HG02610 (cell line): ENCODE data around the gene IGSF5.

Experiments used
- ATAC-seq: cut with Tn5 transposase; IDR thresholded peaks from one replicate; pipeline ENCODE4 v1.9.1; 2021; ENCODE audit warnings: mild to moderate bottlenecking, moderate library complexity; ENCODE audit not compliant: unreplicated experiment

IGSF5 gene

GRCh38 chr21:39812983-39813382 is 68.0 kb downstream of the IGSF5 start:
- no peak for ATAC-seq

DNA sequence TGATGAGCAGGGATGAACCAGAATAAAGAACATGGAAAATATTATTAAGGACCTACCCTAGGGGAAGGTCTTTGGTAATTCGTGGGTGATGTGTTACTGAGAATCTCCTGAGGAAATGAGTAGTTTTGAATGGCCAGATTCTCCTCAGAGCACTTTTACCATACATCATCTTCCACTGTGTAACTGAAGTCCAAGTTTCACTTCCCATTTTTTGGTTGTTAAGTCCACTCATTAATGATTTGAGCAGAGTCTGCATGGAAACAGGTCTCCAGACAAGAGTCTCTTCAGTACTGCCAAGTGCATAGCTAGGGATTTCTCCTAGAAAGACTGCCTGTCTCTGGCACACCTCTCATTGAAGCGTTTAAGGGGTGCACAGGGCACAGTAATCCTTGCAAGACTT is 73.6 kb downstream of the IGSF5 start:
- no peak for ATAC-seq

DNA sequence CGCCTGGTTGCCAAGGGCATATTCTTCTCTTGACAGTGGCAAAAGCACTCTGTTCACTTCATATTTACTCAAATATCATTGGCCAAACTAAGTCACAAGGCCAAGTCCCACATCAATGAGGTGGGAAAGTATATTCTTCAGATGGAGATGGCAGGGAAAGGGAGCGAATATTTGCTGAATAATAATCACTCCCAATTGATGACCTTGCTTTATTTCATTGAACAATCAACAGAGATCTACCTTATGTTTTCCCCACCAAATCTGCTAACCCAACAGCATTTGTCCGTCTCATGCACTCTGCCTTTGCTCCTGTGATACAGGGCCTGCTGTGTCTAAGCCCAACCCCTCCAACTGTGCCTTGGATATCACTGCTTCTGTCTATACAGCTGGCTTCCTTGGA is 77.1 kb downstream of the IGSF5 start:
- no peak for ATAC-seq

- ATAC-seq, result no peak
Observed at GRCh38 chr21:39825250-39825649, 80.3 kb downstream of the IGSF5 start.

DNA sequence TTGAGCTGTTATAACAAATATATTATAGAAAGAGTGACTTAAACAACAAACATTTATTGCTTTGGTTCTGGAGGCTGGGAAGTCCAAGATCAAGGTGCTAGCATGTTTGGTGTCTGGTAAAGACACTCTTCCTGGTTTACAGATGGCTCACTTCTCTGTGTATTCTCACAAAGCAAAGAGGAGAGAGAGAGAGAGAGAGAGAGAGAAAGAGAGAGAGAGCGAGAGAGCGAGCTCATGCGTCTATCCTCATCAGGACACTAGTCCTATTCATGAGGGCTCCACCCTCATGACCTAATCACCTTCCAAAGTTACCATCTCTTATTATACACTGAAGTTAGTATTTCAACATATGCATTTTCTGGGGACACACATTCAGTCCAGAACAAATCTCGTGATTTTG is 89.6 kb downstream of the IGSF5 start:
- ATAC-seq, result no peak

DNA sequence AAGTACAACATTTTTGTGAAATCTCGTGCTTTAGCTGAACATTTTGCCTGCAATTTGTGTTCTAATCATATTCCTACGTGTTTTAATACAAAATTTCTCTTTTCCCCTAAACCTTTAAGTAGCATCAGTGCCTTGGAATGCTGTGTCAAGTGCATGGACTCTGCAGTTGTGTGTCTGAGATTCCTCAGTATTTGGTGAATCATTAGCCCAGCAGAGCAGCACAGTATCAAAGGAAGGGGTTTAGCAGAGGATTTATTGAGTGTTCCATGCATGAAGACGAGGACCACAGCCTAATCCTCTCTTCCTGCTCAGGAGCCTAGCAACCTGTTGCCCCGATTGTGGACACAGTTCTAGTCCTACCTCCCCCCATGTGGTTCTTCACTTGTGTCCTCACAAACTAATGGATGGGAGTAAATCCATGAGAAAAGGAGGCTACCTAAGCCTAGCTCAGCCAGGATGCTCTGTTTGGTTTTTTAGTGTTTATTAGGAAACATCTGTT is 92.9 kb downstream of the IGSF5 start:
- no peak for ATAC-seq

DNA sequence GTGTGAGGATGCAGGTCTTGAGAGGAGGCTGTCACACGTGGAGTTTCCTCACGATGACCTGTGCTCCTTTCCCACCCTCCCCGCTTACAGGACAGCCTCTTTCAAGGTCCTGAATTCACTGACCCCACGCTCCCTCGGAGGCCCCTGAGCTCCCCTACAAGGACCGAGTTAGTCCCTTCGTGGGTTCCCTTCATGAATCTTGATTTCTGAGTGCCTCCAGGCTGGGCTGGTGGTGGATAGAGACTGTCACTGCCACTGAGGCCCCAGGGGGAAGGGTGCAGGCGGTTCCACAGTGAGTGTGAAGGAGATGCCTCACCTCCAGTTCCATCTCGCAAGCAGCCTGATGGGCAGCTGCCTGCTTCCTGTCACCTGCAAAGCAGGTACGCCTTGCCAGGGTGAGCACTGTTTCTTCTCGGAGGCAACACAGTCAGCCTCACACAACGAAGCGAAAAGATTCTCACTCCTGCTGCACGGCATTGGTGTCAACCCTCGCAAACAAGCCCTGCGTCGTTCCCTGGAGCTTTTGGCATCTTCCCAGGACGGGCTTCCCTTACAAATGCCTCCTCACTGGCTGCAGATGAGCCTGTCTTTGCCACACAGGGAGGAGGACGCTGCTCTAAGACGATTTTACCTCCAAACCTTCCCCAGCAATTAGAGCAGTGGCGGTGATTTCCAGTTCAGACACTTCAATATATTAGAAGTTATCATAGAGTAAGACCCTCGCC is 95.6 kb downstream of the IGSF5 start:
- ATAC-seq, result no peak

GRCh38 chr21:39842741-39843459 is 97.9 kb downstream of the IGSF5 start:
- ATAC-seq, result no peak

- ATAC-seq, result no peak
Observed at GRCh38 chr21:39843483-39843882, 98.5 kb downstream of the IGSF5 start.

DNA sequence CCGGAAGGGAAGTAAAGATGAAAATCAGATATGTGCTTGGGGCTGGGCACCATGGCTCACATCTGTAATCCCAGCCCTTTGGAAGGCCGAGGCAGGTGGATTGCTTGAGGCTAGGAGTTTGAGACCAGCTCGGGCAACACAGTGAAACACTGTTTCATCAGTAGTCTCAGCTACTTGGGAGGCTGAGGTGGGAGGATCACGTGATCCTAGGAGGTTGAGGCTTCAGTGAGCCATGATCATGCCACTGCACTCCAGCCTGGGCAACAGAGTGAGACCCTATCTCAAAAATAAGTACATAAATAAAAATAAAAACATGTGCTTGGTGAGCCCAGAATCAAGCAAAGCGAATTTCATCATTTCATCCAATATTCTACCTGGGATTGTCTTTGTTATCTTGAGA is 98.9 kb downstream of the IGSF5 start:
- ATAC-seq, result no peak

- no peak for ATAC-seq
Observed at GRCh38 chr21:39845571-39846130, 100.7 kb downstream of the IGSF5 start.

DNA sequence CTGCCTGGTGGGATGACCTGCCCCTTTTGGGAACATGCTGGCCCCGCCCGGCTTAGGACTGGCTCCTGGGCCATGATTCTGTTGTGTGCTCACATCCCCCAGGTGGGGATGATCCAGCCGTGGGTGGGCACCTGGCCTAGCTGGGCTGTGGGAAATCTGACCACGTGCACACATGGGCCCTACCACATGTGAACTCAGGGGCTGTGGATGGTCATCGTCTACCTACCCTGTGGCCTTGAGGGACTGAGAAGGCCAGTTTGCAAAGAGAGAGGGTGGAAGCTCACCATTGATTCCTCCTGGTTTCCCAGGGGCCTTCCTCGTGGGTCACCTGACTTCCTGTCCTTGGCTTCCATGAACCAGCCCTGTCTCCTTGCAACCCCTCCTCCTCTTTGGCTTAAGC is 102.9 kb downstream of the IGSF5 start:
- no peak for ATAC-seq

DNA sequence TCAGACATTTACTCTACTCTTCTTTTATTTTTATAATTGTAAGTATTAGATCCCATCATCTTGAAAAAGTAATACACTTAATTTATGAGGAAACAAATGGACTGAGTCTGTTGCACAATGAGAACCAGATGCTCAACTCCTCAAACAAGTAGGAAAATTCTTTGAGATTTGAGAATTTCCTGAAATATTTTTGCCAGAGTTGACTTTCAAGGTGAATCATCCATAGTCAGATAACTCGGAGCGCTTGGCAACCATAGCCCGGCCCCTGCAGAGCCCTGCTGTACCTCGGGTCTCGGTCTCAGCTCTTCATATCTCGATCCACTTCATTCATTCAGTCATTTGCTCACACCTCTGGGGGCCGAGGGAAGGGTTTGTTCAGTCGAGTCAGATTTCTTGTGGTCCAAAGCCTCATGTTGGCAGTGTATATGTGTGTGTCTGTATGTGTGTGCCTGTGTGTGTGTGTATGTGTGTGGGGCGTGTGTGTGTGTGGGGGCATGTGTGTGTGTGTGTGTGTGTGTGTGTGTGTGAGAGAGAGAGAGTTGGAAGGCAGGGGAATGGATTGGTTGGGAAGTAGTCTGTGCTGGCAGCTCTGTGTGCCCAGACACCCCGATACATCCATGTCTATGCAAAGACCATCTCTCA is 104.2 kb downstream of the IGSF5 start:
- ATAC-seq, result no peak

GRCh38 chr21:39850333-39850732 is 105.3 kb downstream of the IGSF5 start:
- no peak for ATAC-seq

DNA sequence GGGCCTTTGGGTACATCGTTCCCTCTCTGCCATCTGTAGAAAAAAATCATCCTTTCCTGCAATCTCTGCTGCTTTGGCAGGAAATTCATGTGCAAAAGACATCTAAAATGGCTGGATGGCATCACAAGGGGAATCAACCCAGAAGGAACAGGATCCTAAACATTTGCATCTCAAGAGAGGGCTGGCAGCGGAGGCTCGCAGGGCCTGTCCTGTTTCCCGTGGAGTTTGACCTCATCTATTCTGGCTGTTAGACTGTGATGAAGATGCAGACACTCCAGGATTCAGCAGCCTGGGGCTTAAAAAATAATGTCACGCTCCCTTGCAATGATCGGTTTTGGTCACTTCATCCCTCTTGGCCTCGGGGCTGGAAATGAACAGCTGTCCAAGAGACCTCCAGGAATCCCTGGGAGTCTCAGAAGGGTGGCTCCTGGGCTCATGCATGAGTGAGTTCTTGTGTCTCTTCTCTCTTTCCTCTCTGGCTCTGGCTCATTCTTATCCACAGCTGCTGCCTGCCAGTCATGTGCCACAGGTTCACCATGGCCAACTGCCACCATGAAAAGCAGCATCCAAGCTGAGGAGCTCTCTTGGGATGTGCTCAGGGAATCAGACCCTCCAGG is 106.1 kb downstream of the IGSF5 start:
- no peak for ATAC-seq
